ENCODE measurements around the gene RCC1.

- TF ChIP-seq EZH2 (IDR thresholded peaks at IDR 0.05; ENCODE audit: insufficient read depth, poor library complexity, severe bottlenecking) (no peak), EZH2phosphoT487 (IDR thresholded peaks at IDR 0.05; ENCODE audit: insufficient read depth, low read depth) (no peak)
These were observed 76.4 kb downstream of the RCC1 start for GRCh38 chr1:28582248-28582615.

Measured in GM23248 (cell line).